Tibial nerve (tissue), 4 donors: ENCODE results near the gene SHMT2. TPM values are rescaled to one million over a fixed set of nuclear protein-coding genes. Genes with fewer than 3 reads are reported as not detected.
"Not testable (repeated sequence)": the region's sequence is repeated elsewhere in the genome, so short reads cannot be mapped to it uniquely, and the experiment has no call there.

ENCODE experiments used
- DNase-seq, 2 donors: peaks; one replicate each; pipeline ENCODE4 v3.0.0-alpha.2; 2019; ENCODE audit warnings: low spot score in 2 of 2
- H3K27ac ChIP-seq, 4 donors: fragments of 200-600 bp; sonication (generic) in 3 of 4; one replicate each; pipeline ENCODE4 v1.5.1; 2017 to 2019; ENCODE audit warnings: mild to moderate bottlenecking in 1 of 4
- H3K27me3 ChIP-seq, 2 donors: fragments of 200-600 bp; sonication (generic) in 1 of 2; one replicate each; pipeline versions ENCODE4 v1.5.1 to v1.6.0; 2017 to 2019
- H3K36me3 ChIP-seq, 3 donors: fragments of 200-600 bp; sonication (generic); one replicate each; pipeline ENCODE4 v1.5.1; 2018 to 2019
- H3K4me1 ChIP-seq, 4 donors: fragments of 200-600 bp; sonication (generic) in 3 of 4; one replicate each; pipeline ENCODE4 v1.5.1; 2017 to 2019
- H3K4me3 ChIP-seq, 4 donors: fragments of 200-600 bp; sonication (generic) in 3 of 4; one replicate each; pipeline ENCODE4 v1.5.1; 2017 to 2019; ENCODE audit warnings: mild to moderate bottlenecking in 1 of 4, moderate library complexity in 1 of 4
- H3K9me3 ChIP-seq, 4 donors: fragments of 200-600 bp; sonication (generic) in 3 of 4; one replicate each; pipeline ENCODE4 v1.5.1; 2017 to 2019
- EP300 ChIP-seq, 2 donors: sonication (generic); formaldehyde crosslinking; IDR thresholded peaks; one replicate each; pipeline ENCODE4 v1.6.1; 2017; ENCODE audit warnings: antibody characterized with exemption in 2 of 2, mild to moderate bottlenecking in 1 of 2
- POLR2A ChIP-seq, 2 donors: fragments of 450-650 bp; IDR thresholded peaks; one replicate each; pipeline ENCODE4 v1.6.1; 2017; ENCODE audit warnings: antibody characterized with exemption in 2 of 2, mild to moderate bottlenecking in 2 of 2, moderate library complexity in 2 of 2
- WGBS, 2 donors: methylation state at CpG; one replicate each; pipeline ENCODE4 v1.1.5; 2018; 5-methylcytosine and 5-hydroxymethylcytosine counted together
- total RNA-seq, 4 donors: library from RNA; depleted of rRNA; stranded (reverse); fragments of >200 nt; gene quantifications; one replicate each; pipeline ENCODE4 v1.1.0, GENCODE V29; 2016
- TF ChIP-seq, protein P1 (sequence below), 5 experiments: fragments of 200-600 bp in 3 of 5; fragments of 450-650 bp in 2 of 5; sonication (generic) in 3 of 5; IDR thresholded peaks; one replicate each; pipeline ENCODE4 v1.5.1; 2016 to 2019; ENCODE audit warnings: antibody characterized with exemption in 5 of 5, mild to moderate bottlenecking in 3 of 5, moderate library complexity in 2 of 5

Gene SHMT2
- total RNA-seq, 4 donors from 2014 or later: 18.4 to 77.3 (median 32.6) TPM

- H3K4me1 ChIP-seq: no peaks in the 10 kb centered on the region
- no peaks in the 10 kb centered on the region for H3K27me3 ChIP-seq
- H3K9me3 ChIP-seq: no peaks in the 10 kb centered on the region
- no peak overlapping the region for H3K4me3 ChIP-seq
- H3K27ac ChIP-seq: no peak overlapping the region
- DNase-seq: no peak
- no peak for TF ChIP-seq EP300 (IDR thresholded peaks at IDR 0.05)
- TF ChIP-seq, protein P1, sequence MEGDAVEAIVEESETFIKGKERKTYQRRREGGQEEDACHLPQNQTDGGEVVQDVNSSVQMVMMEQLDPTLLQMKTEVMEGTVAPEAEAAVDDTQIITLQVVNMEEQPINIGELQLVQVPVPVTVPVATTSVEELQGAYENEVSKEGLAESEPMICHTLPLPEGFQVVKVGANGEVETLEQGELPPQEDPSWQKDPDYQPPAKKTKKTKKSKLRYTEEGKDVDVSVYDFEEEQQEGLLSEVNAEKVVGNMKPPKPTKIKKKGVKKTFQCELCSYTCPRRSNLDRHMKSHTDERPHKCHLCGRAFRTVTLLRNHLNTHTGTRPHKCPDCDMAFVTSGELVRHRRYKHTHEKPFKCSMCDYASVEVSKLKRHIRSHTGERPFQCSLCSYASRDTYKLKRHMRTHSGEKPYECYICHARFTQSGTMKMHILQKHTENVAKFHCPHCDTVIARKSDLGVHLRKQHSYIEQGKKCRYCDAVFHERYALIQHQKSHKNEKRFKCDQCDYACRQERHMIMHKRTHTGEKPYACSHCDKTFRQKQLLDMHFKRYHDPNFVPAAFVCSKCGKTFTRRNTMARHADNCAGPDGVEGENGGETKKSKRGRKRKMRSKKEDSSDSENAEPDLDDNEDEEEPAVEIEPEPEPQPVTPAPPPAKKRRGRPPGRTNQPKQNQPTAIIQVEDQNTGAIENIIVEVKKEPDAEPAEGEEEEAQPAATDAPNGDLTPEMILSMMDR (IDR thresholded peaks at IDR 0.05): no peak
- TF ChIP-seq POLR2A (IDR thresholded peaks at IDR 0.05): no peak
- H3K36me3 ChIP-seq: peaks cover 0 to 81% (median 21%) of the 10 kb centered on the region in 3 donors
Observed at GRCh38 chr12:57273516-57273915, 44.0 kb downstream of the SHMT2 start.

DNA sequence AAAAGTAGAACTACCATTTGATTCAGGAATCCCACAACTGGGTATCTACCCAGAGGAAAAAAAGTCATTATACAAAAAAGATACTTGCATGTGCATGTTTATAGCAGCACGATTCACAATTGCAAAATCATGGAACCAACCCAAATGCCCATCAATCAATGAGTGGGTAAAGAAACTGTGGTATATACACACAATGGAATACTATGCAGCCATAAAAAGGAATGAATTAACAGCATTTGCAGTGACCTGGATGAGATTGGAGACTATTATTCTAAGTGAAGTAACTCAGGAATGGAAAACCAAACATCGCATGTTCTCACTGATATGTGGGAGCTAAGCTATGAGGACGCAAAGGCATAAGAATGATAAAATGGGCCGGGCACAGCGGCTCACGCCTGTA is 46.7 kb downstream of the SHMT2 start:
- 95 to 98% methylated on average over 6 of the region's 6 CpGs for WGBS, 2 donors
- not testable (repeated sequence) for H3K27ac ChIP-seq, H3K4me1 ChIP-seq, H3K9me3 ChIP-seq, DNase-seq, H3K4me3 ChIP-seq, H3K27me3 ChIP-seq
- peaks cover 0 to 82% (median 9%) of the 10 kb centered on the region in 3 donors for H3K36me3 ChIP-seq

DNA sequence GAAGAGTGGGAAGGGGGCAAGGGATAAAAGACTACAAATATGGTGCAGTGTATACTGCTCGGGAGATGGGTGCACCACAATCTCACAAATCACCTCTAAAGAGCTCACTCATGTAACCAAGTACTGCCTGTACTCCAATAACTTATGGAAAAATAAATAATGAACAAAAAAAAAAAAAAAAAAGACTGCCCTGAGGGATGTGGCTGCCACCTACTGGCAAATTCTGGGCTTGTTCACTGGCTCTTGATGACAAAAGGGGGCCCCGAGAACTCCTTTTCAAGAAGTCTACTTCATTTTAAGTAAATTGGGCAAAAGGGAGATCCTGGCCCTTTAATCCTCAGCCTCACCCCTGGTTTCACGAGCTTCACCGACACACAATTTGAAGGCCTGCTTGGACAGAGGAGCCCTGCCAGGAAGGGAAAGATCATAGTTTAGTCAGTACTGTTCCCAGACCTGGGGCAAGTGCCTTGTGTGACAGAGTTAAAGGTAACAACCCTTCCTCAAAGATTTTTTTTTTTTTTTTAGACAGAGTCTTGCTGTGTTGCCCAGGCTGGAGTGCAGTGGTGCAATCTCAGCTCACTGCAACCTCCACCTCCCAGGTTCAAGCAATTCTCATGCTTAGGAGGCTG is 47.5 kb downstream of the SHMT2 start:
- no peak overlapping the region for H3K4me3 ChIP-seq
- no peaks in the 10 kb centered on the region for H3K9me3 ChIP-seq
- H3K4me1 ChIP-seq: no peaks in the 10 kb centered on the region
- no peak for DNase-seq
- 65 to 72% methylated on average over 4 of the region's 4 CpGs for WGBS, 2 donors
- peaks cover 0 to 86% (median 9%) of the 10 kb centered on the region in 3 donors for H3K36me3 ChIP-seq
- no peak overlapping the region for H3K27ac ChIP-seq
- TF ChIP-seq, protein P1 (IDR thresholded peaks at IDR 0.05): peak in 2 of 5 experiments; percentile 8 to 10
- no peak for TF ChIP-seq POLR2A (IDR thresholded peaks at IDR 0.05)
- no peaks in the 10 kb centered on the region for H3K27me3 ChIP-seq

DNA sequence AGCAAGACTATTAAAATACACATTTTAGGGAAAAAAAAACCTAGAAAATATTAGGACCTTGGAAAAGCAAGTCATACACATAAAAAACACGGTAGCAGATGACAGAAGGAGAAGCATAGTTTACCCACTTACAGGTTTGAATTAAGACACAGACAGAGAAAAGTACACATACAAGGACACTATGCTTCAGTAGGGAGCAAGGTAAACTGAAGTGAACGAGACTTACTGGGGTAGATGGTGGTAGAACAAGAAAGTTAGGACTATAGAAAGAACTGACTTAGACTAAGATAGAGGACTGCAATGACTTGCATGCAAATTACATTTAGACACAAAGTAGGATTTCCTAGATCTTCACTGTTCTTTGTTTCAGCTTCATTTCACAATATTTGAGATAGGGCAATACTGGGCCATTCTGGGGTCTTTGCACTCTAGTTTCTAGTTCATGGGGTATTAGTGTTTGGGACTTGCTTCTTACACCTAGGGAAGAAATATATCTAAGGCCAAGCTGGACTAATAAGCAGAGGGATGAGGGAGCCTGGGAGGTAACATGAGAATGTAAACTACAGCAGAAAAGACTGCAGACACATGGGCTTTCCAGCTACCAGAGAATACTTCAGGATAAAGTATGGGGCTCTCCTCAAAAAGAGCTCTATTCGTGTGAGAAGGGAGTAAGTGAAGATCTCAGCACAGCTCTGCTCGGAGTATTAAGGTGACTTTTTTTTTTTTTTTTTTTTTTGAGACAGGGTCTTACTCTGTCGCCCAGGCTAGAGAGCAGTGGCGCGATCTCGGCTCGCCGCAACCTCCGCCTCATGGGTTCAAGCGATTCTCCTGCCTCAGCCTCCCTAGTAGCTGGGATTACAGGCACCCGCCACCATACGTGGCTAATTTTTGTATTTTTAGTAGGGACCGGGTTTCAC is 49.2 kb downstream of the SHMT2 start:
- Histone ChIP-seq H3K27me3 (no peaks in the 10 kb centered on the region), H3K9me3 (no peaks in the 10 kb centered on the region), H3K36me3 (peaks cover 0 to 86% (median 0%) of the 10 kb centered on the region in 3 donors), H3K4me3 (no peak overlapping the region), H3K27ac (no peak overlapping the region), H3K4me1 (no peaks in the 10 kb centered on the region)
- WGBS, 2 donors: 92 to 93% methylated on average over 15 of the region's 15 CpGs
- TF ChIP-seq, protein P1 (IDR thresholded peaks at IDR 0.05): no peak
- no peak for TF ChIP-seq POLR2A (IDR thresholded peaks at IDR 0.05)
- TF ChIP-seq EP300 (IDR thresholded peaks at IDR 0.05): no peak
- no peak for DNase-seq

- Histone ChIP-seq H3K27ac (peak overlapping the region in 1 of 4 donors; percentile 62), H3K27me3 (no peaks in the 10 kb centered on the region), H3K9me3 (no peaks in the 10 kb centered on the region), H3K36me3 (peaks cover 0 to 99% (median 4%) of the 10 kb centered on the region in 3 donors), H3K4me1 (no peaks in the 10 kb centered on the region), H3K4me3 (no peak overlapping the region)
- TF ChIP-seq, protein P1 (IDR thresholded peaks at IDR 0.05): no peak
- TF ChIP-seq EP300 (IDR thresholded peaks at IDR 0.05) (no peak), POLR2A (IDR thresholded peaks at IDR 0.05) (no peak)
- WGBS, 2 donors: 79 to 81% methylated on average over 9 of the region's 9 CpGs
- no peak for DNase-seq
Observed at GRCh38 chr12:57280211-57281062, 50.9 kb downstream of the SHMT2 start.

DNA sequence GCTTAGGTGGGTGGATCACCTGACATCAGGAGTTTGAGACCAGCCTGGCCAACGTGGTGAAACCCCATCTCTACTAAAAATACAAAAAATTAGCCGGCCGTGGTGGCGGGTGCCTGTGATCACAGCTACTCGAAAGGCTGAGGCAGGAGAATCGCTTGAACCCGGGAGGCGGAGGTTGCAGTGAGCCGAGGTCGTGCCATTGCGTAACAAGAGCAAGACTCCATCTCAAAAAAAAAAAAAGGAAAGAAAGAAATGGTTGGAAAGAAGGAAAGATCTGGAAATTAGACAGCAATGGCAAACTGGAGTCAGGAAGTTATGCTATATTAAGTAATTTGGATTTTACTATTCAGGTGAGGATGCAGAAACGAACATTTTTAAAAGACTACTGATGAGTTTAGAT is 52.6 kb downstream of the SHMT2 start:
- H3K9me3 ChIP-seq, H3K4me1 ChIP-seq, H3K27me3 ChIP-seq, DNase-seq, H3K4me3 ChIP-seq, H3K27ac ChIP-seq: not testable (repeated sequence)
- H3K36me3 ChIP-seq: peaks cover 0 to 97% (median 4%) of the 10 kb centered on the region in 3 donors
- 92 to 94% methylated on average over 12 of the region's 12 CpGs for WGBS, 2 donors
